HEK293 (cell line): Measurements from ENCODE around the gene ZNHIT1.

ENCODE experiments used
- CTCF ChIA-PET: fragments of 350-600 bp; formaldehyde crosslinking; extraction: SDS; loops from one replicate; lab custom pipeline; 2021; ENCODE audit warnings: antibody characterized with exemption; lab: Yijun Ruan, JAX
- POLR2A ChIA-PET: fragments of 300-600 bp; formaldehyde crosslinking; extraction: SDS; loops from one replicate; lab custom pipeline; 2020; ENCODE audit warnings: antibody characterized with exemption, inconsistent platforms; lab: Yijun Ruan, JAX
- H3K27ac ChIP-seq: fragments of 200-500 bp; sonication (Bioruptor generic); 2 replicates; pipeline ENCODE4 v1.5.1; 2014; ENCODE audit warnings: low read depth, low read length, control low read depth, inconsistent platforms; ENCODE audit errors: extremely low read depth
- H3K36me3 ChIP-seq, 2 experiments: fragments of 200-500 bp in 1 of 2; sonication (Bioruptor generic) in 1 of 2; 1 replicate in 1 of 2; 2 replicates in 1 of 2; pipeline ENCODE4 v1.5.1; 2014 to 2017; ENCODE audit warnings: inconsistent platforms in 2 of 2, low read length in 2 of 2; ENCODE audit not compliant: control insufficient read depth in 2 of 2, insufficient read depth in 1 of 2
- H3K4me1 ChIP-seq: fragments of 200-500 bp; sonication (Bioruptor generic); 2 replicates; pipeline ENCODE4 v1.5.1; 2014; ENCODE audit warnings: mild to moderate bottlenecking, low read length, inconsistent platforms; ENCODE audit not compliant: control insufficient read depth, insufficient read depth
- H3K4me3 ChIP-seq: 2 replicates; pipeline ENCODE4 v1.5.1; 2011; ENCODE audit warnings: low read depth, mild to moderate bottlenecking, control low read depth, low read length, moderate library complexity
- H3K9me3 ChIP-seq: fragments of 200-500 bp; sonication (Bioruptor generic); 2 replicates; pipeline ENCODE4 v1.5.1; 2014; ENCODE audit warnings: low read depth, low read length, inconsistent platforms; ENCODE audit not compliant: control insufficient read depth, insufficient read depth
- AEBP2 ChIP-seq: fragments of 450-650 bp; formaldehyde crosslinking; IDR thresholded peaks from 2 replicates; pipeline ENCODE4 v1.5.1; 2016; ENCODE audit warnings: missing biosample characterization, missing genetic modification characterization, borderline replicate concordance
- EGR2 ChIP-seq: fragments of 450-650 bp; formaldehyde crosslinking; IDR thresholded peaks from 2 replicates; pipeline ENCODE4 v1.5.1; 2016; ENCODE audit warnings: low read depth, missing biosample characterization, missing genetic modification characterization
- GLI2 ChIP-seq: fragments of 450-650 bp; formaldehyde crosslinking; IDR thresholded peaks from 2 replicates; pipeline ENCODE4; 2017; ENCODE audit warnings: missing biosample characterization, missing genetic modification characterization, low read depth, borderline replicate concordance
- OVOL3 ChIP-seq: fragments of 450-650 bp; formaldehyde crosslinking; IDR thresholded peaks from 2 replicates; pipeline ENCODE4 v1.5.1; 2016; ENCODE audit warnings: missing biosample characterization, missing genetic modification characterization
- PRDM1 ChIP-seq: fragments of 450-650 bp; formaldehyde crosslinking; IDR thresholded peaks from 2 replicates; pipeline ENCODE4; 2016; ENCODE audit warnings: missing biosample characterization, missing genetic modification characterization
- SCRT2 ChIP-seq: fragments of 450-650 bp; formaldehyde crosslinking; IDR thresholded peaks from 2 replicates; pipeline ENCODE4 v1.5.1; 2016; ENCODE audit warnings: missing biosample characterization, missing genetic modification characterization
- TCF7L2 ChIP-seq: IDR thresholded peaks from 2 replicates; pipeline ENCODE4 v1.6.1; 2011; ENCODE audit warnings: low read depth, mild to moderate bottlenecking, inconsistent platforms, low read length, moderate library complexity, borderline replicate concordance
- ZBTB17 ChIP-seq: fragments of 450-650 bp; formaldehyde crosslinking; IDR thresholded peaks from 2 replicates; pipeline ENCODE4 v1.5.1; 2016; ENCODE audit warnings: missing biosample characterization, missing genetic modification characterization
- ZBTB49 ChIP-seq: fragments of 450-650 bp; formaldehyde crosslinking; IDR thresholded peaks from 2 replicates; pipeline ENCODE4 v1.5.1; 2016; ENCODE audit warnings: missing biosample characterization, missing genetic modification characterization, low read depth
- ZFHX2 ChIP-seq: fragments of 450-650 bp; formaldehyde crosslinking; conservative IDR thresholded peaks from 2 replicates; pipeline ENCODE4 v1.5.1; 2016; ENCODE audit warnings: missing biosample characterization, missing genetic modification characterization
- ZFP41 ChIP-seq: fragments of 450-650 bp; formaldehyde crosslinking; IDR thresholded peaks from 2 replicates; pipeline ENCODE4 v1.5.1; 2016; ENCODE audit warnings: missing biosample characterization, missing genetic modification characterization, borderline replicate concordance
- ZIC2 ChIP-seq: fragments of 450-650 bp; formaldehyde crosslinking; IDR thresholded peaks from 2 replicates; pipeline ENCODE4 v1.5.1; 2016; ENCODE audit warnings: missing biosample characterization, missing genetic modification characterization
- ZNF114 ChIP-seq: fragments of 450-650 bp; formaldehyde crosslinking; IDR thresholded peaks from 2 replicates; pipeline ENCODE4 v1.5.0; 2017; ENCODE audit warnings: missing biosample characterization, missing genetic modification characterization
- ZNF138 ChIP-seq: fragments of 450-650 bp; formaldehyde crosslinking; IDR thresholded peaks from 2 replicates; pipeline ENCODE4 v1.5.1; 2016; ENCODE audit warnings: missing biosample characterization, missing genetic modification characterization, borderline replicate concordance
- ZNF157 ChIP-seq: fragments of 450-650 bp; formaldehyde crosslinking; IDR thresholded peaks from 2 replicates; pipeline ENCODE4 v1.5.1; 2016; ENCODE audit warnings: missing biosample characterization, missing genetic modification characterization
- ZNF24 ChIP-seq: fragments of 450-650 bp; formaldehyde crosslinking; IDR thresholded peaks from 2 replicates; pipeline ENCODE4 v1.5.1; 2016; ENCODE audit warnings: missing biosample characterization, missing genetic modification characterization
- ZNF248 ChIP-seq: fragments of 450-650 bp; formaldehyde crosslinking; IDR thresholded peaks from 2 replicates; pipeline ENCODE4 v1.5.1; 2017; ENCODE audit warnings: missing biosample characterization, missing genetic modification characterization
- ZNF596 ChIP-seq: fragments of 450-650 bp; IDR thresholded peaks from 2 replicates; pipeline ENCODE4 v1.5.0; 2018; ENCODE audit warnings: missing biosample characterization, mild to moderate bottlenecking, missing genetic modification characterization, moderate library complexity
- ZNF629 ChIP-seq: fragments of 450-650 bp; formaldehyde crosslinking; IDR thresholded peaks from 2 replicates; pipeline ENCODE4 v1.5.1; 2017; ENCODE audit warnings: missing biosample characterization, missing genetic modification characterization
- ZNF658 ChIP-seq: fragments of 450-650 bp; formaldehyde crosslinking; IDR thresholded peaks from 2 replicates; pipeline ENCODE4; 2016; ENCODE audit warnings: missing biosample characterization, missing genetic modification characterization
- ZNF677 ChIP-seq: fragments of 450-650 bp; IDR thresholded peaks from 2 replicates; pipeline ENCODE4 v1.5.0; 2018; ENCODE audit warnings: missing biosample characterization, mild to moderate bottlenecking, missing genetic modification characterization, moderate library complexity
- TF ChIP-seq, protein P1 (sequence below): fragments of 450-650 bp; formaldehyde crosslinking; IDR thresholded peaks from 2 replicates; pipeline ENCODE4 v1.5.1; 2016; ENCODE audit warnings: missing biosample characterization, missing genetic modification characterization
- TF ChIP-seq, protein P2 (sequence below): fragments of 450-650 bp; formaldehyde crosslinking; IDR thresholded peaks from 2 replicates; pipeline ENCODE4 v1.5.1; 2017; ENCODE audit warnings: missing biosample characterization, missing genetic modification characterization
- TF ChIP-seq, protein P3 (sequence below): fragments of 450-650 bp; formaldehyde crosslinking; IDR thresholded peaks from 2 replicates; pipeline ENCODE4; 2016; ENCODE audit warnings: missing biosample characterization, missing genetic modification characterization

The ZNHIT1 gene

GRCh38 chr7:101238226-101239182 is 20.5 kb downstream of the ZNHIT1 start:
- no peak overlapping the region for H3K27ac ChIP-seq
- H3K36me3 ChIP-seq, result peaks cover 0 to 42% of the 10 kb centered on the region in 2 experiments; a peak in 2 of 3 replicates
- no peak overlapping the region for H3K4me3 ChIP-seq
- no peak for TF ChIP-seq ZNF138 (tag by site-specific recombination)
- TF ChIP-seq, protein P1, sequence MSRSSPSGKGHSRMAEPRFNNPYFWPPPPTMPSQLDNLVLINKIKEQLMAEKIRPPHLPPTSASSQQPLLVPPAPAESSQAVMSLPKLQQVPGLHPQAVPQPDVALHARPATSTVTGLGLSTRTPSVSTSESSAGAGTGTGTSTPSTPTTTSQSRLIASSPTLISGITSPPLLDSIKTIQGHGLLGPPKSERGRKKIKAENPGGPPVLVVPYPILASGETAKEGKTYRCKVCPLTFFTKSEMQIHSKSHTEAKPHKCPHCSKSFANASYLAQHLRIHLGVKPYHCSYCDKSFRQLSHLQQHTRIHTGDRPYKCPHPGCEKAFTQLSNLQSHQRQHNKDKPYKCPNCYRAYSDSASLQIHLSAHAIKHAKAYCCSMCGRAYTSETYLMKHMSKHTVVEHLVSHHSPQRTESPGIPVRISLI (tag by site-specific recombination), result no peak
- TF ChIP-seq ZIC2 (tag by site-specific recombination), result peak; percentile 17; the same call in 1 of the 2 replicates
- TF ChIP-seq ZNF677 (tag by site-specific recombination), result no peak
- TF ChIP-seq GLI2, result no peak
- 0 out of 2 replicates have a peak, but pooled peaks have one; percentile 56 for TF ChIP-seq ZBTB17 (tag by site-specific recombination)
- no peak for TF ChIP-seq ZBTB49 (tag by site-specific recombination)
- no peak for TF ChIP-seq ZNF596 (tag by site-specific recombination)
- TF ChIP-seq ZNF24 (tag by site-specific recombination), result no peak
- 0 out of 2 replicates have a peak, but pooled peaks have one; percentile 9 for TF ChIP-seq SCRT2
- no peak for TF ChIP-seq OVOL3 (tag by site-specific recombination)
- TF ChIP-seq ZNF658, result no peak
- 0 out of 2 replicates have a peak, but pooled peaks have one; percentile 19 for TF ChIP-seq ZFHX2
- no peak for TF ChIP-seq TCF7L2
- TF ChIP-seq EGR2 (tag by site-specific recombination), result 0 out of 2 replicates have a peak, but pooled peaks have one; percentile 43
- TF ChIP-seq, protein P2, sequence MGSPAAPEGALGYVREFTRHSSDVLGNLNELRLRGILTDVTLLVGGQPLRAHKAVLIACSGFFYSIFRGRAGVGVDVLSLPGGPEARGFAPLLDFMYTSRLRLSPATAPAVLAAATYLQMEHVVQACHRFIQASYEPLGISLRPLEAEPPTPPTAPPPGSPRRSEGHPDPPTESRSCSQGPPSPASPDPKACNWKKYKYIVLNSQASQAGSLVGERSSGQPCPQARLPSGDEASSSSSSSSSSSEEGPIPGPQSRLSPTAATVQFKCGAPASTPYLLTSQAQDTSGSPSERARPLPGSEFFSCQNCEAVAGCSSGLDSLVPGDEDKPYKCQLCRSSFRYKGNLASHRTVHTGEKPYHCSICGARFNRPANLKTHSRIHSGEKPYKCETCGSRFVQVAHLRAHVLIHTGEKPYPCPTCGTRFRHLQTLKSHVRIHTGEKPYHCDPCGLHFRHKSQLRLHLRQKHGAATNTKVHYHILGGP (tag by site-specific recombination), result no peak
- CTCF ChIA-PET, result interaction anchor here (1.2 kb wide), 1 partner anchor 94 kb away, joined by 3 read pairs; no protein-coding TSS in a partner anchor
- POLR2A ChIA-PET, result no interaction called here
- no peaks in the 10 kb centered on the region for H3K9me3 ChIP-seq
- H3K4me1 ChIP-seq, result no peaks in the 10 kb centered on the region

DNA sequence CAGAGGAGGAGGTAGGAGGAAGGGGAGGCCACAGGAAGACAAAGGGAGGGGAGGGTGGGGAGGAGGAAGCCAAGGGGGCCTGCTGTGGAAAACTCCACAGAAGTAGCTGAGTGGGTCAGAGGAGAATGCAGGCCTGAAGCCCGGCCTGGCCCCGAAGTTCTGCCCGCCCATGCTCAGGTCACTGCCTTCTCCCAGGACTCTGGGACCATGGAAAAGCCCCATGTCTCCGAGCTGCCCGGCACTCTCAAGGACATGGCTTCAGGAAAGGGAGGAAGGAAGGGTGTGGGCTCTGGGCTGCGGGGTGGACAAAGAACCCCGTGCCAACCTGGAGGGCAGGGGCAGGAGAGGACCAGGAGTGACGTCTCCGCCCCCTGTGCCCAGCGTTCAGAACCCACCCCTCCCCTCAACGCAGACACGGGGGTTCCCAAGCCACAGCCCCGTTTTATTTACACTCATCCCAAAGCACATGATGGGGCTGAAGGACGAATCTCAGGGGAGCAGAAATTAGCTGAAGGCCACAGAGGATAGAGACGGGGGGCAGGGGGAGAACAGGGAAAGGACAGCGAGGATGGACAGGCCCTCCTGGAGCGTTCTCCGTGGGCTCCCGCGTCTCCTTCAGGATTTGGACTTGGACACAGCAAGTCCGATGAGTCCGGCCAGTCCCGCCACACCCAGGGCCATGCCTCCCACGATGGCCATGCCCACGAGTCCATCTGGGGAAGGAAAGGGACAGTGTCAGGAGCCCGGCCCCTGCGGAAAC is 21.4 kb downstream of the ZNHIT1 start:
- H3K27ac ChIP-seq, result no peak overlapping the region
- no peak overlapping the region for H3K4me3 ChIP-seq
- ChIA-PET CTCF (interaction anchor here (1.2 kb wide), 1 partner anchor 95 kb away, joined by 3 read pairs; no protein-coding TSS in a partner anchor), POLR2A (no interaction called here)
- H3K4me1 ChIP-seq, result no peaks in the 10 kb centered on the region
- no peaks in the 10 kb centered on the region for H3K9me3 ChIP-seq
- peaks cover 0 to 46% of the 10 kb centered on the region in 2 experiments; a peak in 2 of 3 replicates for H3K36me3 ChIP-seq
- no peak for TF ChIP-seq GLI2
- no peak for TF ChIP-seq PRDM1 (tag by site-specific recombination)
- no peak for TF ChIP-seq ZNF248 (tag by site-specific recombination)
- no peak for TF ChIP-seq ZNF677 (tag by site-specific recombination)
- TF ChIP-seq ZNF114 (tag by site-specific recombination), result no peak
- no peak for TF ChIP-seq ZNF629 (tag by site-specific recombination)
- TF ChIP-seq ZFP41 (tag by site-specific recombination), result no peak
- no peak for TF ChIP-seq ZNF157
- TF ChIP-seq AEBP2 (tag by site-specific recombination), result no peak
- TF ChIP-seq, protein P3, sequence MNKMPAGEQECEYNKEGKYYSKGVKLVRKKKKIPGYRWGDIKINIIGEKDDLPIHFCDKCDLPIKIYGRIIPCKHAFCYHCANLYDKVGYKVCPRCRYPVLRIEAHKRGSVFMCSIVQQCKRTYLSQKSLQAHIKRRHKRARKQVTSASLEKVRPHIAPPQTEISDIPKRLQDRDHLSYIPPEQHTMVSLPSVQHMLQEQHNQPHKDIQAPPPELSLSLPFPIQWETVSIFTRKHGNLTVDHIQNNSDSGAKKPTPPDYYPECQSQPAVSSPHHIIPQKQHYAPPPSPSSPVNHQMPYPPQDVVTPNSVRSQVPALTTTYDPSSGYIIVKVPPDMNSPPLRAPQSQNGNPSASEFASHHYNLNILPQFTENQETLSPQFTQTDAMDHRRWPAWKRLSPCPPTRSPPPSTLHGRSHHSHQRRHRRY, result no peak
- TF ChIP-seq ZIC2 (tag by site-specific recombination), result no peak
